Subcutaneous adipose tissue (tissue), 4 donors: ENCODE data around the gene NT5DC1. TPM values are rescaled to one million over a fixed set of nuclear protein-coding genes. Genes with fewer than 3 reads are reported as not detected.

ENCODE experiments used
- CTCF ChIP-seq: fragments of 450-650 bp; IDR thresholded peaks from one replicate; pipeline ENCODE4 v1.5.1; 2016; ENCODE audit warnings: low read depth, mild to moderate bottlenecking, control low read depth, antibody characterized with exemption, moderate library complexity
- total RNA-seq, 4 donors: library from RNA; depleted of rRNA; stranded (reverse); fragments of >200 nt; gene quantifications; one replicate each; pipeline ENCODE4 v1.1.0, GENCODE V29; 2016

NT5DC1 gene
- total RNA-seq, 4 donors from 2014 or later, result 7.7 to 19.2 (median 11.0) TPM

GRCh38 chr6:116158641-116159040 lies 58.0 kb downstream of the NT5DC1 start:
- TF ChIP-seq CTCF, result no peak

GRCh38 chr6:116159782-116160524 lies 59.3 kb downstream of the NT5DC1 start:
- TF ChIP-seq CTCF, result no peak

- TF ChIP-seq CTCF, result no peak
Measured at GRCh38 chr6:116165596-116165995, 64.9 kb downstream of the NT5DC1 start.

- TF ChIP-seq CTCF, result no peak
Measured at GRCh38 chr6:116166369-116166768, 65.7 kb downstream of the NT5DC1 start.

- no peak for TF ChIP-seq CTCF
Measured at GRCh38 chr6:116168148-116168547, 67.5 kb downstream of the NT5DC1 start.

GRCh38 chr6:116169880-116170279 lies 69.2 kb downstream of the NT5DC1 start:
- no peak for TF ChIP-seq CTCF

- TF ChIP-seq CTCF, result no peak
Measured at GRCh38 chr6:116170358-116171057, 69.9 kb downstream of the NT5DC1 start.
